Uterus (tissue), 2 donors: ENCODE measurements around the gene OBP2A.

ENCODE experiments used
- CTCF ChIP-seq, 4 experiments: fragments of 200-600 bp in 2 of 4; fragments of 450-650 bp in 2 of 4; sonication (generic) in 2 of 4; IDR thresholded peaks; one replicate each; pipeline ENCODE4 v1.5.1; 2016 to 2019; ENCODE audit warnings: antibody characterized with exemption in 4 of 4, mild to moderate bottlenecking in 2 of 4, moderate library complexity in 1 of 4
- POLR2A ChIP-seq, 2 donors: fragments of 450-650 bp; IDR thresholded peaks; one replicate each; pipeline ENCODE4 v1.6.1; 2016; ENCODE audit warnings: antibody characterized with exemption in 2 of 2, mild to moderate bottlenecking in 1 of 2, moderate library complexity in 1 of 2

- no peak for TF ChIP-seq CTCF (IDR thresholded peaks at IDR 0.05)
- TF ChIP-seq POLR2A (IDR thresholded peaks at IDR 0.05) = no peak
Measured at GRCh38 chr9:135584934-135585333, 39.0 kb downstream of the OBP2A start.
